Measurements from ENCODE around the gene LMTK3. TPM values are rescaled to one million over a fixed set of nuclear protein-coding genes. Genes with fewer than 3 reads are reported as not detected.

The LMTK3 gene
- total RNA-seq, 2 donors from 2014 or later = 1.3 to 1.6 TPM

DNA sequence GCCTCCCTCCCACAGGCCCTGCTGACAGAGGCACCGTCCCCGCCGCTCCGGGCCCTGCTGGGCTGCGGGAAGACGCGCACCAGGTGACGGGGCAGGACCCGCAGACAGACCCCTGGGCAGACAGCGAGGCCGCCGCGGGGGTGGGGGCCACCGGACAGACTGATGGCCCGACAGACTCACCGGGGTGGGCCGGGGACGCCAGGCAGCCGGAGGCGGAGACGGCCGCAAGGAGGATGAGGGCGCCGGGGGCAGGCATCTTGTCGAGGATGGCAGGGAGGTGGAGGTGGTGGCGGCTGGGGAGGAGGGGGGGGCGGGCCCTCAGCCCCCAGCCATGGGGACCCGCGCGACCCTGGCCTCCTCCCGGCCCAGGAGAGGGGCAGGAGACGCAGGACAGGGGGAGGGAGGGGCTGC lies 309 bp downstream of the LMTK3 start:
- Histone ChIP-seq H3K4me3 (peak overlapping the region; percentile 6 to 35), H3K36me3 (no peaks in the 10 kb centered on the region), H3K27me3 (peaks cover 0 to 9% of the 10 kb centered on the region in 2 donors), H3K9me3 (no peaks in the 10 kb centered on the region), H3K4me1 (peaks cover 0 to 28% of the 10 kb centered on the region in 2 donors), H3K27ac (peak overlapping the region in 1 of 2 donors; percentile 32)
- no peak for DNase-seq (ENCODE audit: low spot score)
- TF ChIP-seq, protein P1, sequence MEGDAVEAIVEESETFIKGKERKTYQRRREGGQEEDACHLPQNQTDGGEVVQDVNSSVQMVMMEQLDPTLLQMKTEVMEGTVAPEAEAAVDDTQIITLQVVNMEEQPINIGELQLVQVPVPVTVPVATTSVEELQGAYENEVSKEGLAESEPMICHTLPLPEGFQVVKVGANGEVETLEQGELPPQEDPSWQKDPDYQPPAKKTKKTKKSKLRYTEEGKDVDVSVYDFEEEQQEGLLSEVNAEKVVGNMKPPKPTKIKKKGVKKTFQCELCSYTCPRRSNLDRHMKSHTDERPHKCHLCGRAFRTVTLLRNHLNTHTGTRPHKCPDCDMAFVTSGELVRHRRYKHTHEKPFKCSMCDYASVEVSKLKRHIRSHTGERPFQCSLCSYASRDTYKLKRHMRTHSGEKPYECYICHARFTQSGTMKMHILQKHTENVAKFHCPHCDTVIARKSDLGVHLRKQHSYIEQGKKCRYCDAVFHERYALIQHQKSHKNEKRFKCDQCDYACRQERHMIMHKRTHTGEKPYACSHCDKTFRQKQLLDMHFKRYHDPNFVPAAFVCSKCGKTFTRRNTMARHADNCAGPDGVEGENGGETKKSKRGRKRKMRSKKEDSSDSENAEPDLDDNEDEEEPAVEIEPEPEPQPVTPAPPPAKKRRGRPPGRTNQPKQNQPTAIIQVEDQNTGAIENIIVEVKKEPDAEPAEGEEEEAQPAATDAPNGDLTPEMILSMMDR (IDR thresholded peaks at IDR 0.05) = no peak

GRCh38 chr19:48510421-48511268 lies 990 bp downstream of the LMTK3 start:
- Histone ChIP-seq H3K27me3 (peaks cover 0 to 9% of the 10 kb centered on the region in 2 donors), H3K4me1 (peaks cover 0 to 28% of the 10 kb centered on the region in 2 donors), H3K27ac (peak overlapping the region in 1 of 2 donors; percentile 32), H3K4me3 (peak overlapping the region; percentile 17 to 35), H3K9me3 (no peaks in the 10 kb centered on the region), H3K36me3 (no peaks in the 10 kb centered on the region)
- peak; percentile 66 for DNase-seq (ENCODE audit: low spot score)
- TF ChIP-seq, protein P1 (IDR thresholded peaks at IDR 0.05) = no peak

DNA sequence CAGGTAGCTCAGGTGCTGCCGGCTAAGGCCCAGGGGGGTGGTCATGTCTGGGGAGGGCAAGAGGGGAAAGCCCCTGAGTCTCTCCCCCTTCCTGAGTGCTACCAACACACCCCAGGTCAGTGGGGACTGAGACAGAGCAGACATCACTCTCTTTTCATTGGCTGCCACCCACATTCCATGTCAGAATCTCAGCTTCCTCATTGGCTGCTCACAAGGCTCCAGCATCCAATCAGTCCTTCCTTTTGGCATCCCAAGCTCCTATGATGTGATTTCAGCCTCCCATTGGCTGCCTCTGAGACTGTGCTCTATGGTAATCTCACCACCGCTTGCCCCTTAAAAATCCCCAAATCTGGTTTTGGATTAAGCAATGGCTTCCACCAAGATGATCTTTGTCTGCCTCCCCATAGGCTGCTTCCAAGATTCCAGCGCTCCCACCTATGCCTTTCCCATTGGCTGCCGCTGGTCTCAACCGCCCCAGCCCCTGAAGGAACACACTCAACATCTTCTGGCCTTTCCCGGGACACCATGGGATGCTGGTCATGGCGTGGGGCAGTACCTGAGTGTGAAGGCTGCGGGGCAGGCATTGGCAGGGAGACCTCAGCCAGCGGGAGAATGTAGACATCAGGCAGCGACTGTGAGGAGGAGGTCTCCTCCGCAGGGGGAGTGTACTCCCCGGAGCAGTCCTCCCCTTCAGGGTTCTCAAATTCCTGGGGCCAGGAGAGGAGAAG lies 2.0 kb downstream of the LMTK3 start:
- H3K4me1 ChIP-seq = peaks cover 0 to 28% of the 10 kb centered on the region in 2 donors
- TF ChIP-seq, protein P1 (IDR thresholded peaks at IDR 0.05) = no peak
- H3K9me3 ChIP-seq = no peaks in the 10 kb centered on the region
- no peak overlapping the region for H3K4me3 ChIP-seq
- DNase-seq (ENCODE audit: low spot score) = no peak
- H3K27ac ChIP-seq = no peak overlapping the region
- peaks cover 0 to 9% of the 10 kb centered on the region in 2 donors for H3K27me3 ChIP-seq
- H3K36me3 ChIP-seq = no peaks in the 10 kb centered on the region

DNA sequence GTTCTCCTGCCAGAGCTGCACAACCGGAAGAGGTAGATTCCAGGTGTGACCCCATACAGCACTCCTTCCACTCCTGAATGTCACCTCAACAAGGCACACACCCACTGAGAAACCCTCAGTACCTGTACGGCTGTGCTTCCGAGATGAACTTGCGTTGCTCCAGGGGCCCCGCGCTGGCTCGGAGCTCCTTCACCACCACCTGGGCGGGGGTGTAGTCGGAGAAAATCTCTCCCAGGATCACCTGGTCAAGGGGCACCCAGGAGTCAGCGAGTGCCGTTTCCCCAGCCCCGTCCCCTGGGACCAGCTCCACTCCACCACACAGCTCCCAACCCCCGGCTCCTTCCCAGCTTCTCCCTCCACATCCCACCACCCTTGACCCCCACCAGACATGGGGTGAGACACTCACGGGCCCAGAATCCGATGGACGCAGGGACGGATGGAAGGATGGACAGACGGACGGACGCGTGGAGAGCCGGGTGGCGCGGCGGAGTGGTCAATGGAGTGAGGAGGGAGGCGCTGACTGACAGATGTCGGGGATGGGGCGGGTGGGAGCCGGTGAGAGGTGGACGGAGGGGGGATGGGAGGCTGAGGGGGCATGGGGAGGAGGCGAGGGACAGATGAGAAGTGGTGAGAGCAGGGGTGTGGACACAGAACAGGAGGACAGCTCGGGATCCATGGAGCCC lies 2.8 kb downstream of the LMTK3 start:
- no peak for DNase-seq (ENCODE audit: low spot score)
- Histone ChIP-seq H3K27me3 (peaks cover 0 to 9% of the 10 kb centered on the region in 2 donors), H3K36me3 (no peaks in the 10 kb centered on the region), H3K27ac (no peak overlapping the region), H3K9me3 (no peaks in the 10 kb centered on the region), H3K4me3 (no peak overlapping the region), H3K4me1 (peaks cover 0 to 28% of the 10 kb centered on the region in 2 donors)
- TF ChIP-seq, protein P1 (IDR thresholded peaks at IDR 0.05) = no peak

GRCh38 chr19:48507911-48508439 lies 3.7 kb downstream of the LMTK3 start:
- no peaks in the 10 kb centered on the region for H3K36me3 ChIP-seq
- no peak overlapping the region for H3K4me3 ChIP-seq
- H3K4me1 ChIP-seq = peaks cover 0 to 20% of the 10 kb centered on the region in 2 donors
- H3K27me3 ChIP-seq = peaks cover 0 to 9% of the 10 kb centered on the region in 2 donors
- no peak overlapping the region for H3K27ac ChIP-seq
- TF ChIP-seq, protein P1 (IDR thresholded peaks at IDR 0.05) = no peak
- no peak for DNase-seq (ENCODE audit: low spot score)
- H3K9me3 ChIP-seq = no peaks in the 10 kb centered on the region
